ENCODE data around the gene PDE7B. TPM values are rescaled to one million over a fixed set of nuclear protein-coding genes. Genes with fewer than 3 reads are reported as not detected.

The PDE7B gene
- total RNA-seq, 1 experiment from 2014 or later: 0.03 TPM

GRCh38 chr6:136025736-136026135 is 174.2 kb downstream of the PDE7B start:
- H3K27ac ChIP-seq (ENCODE audit: low read length): no peak overlapping the region
- ATAC-seq (no peak), DNase-seq (ENCODE audit: low read depth, low spot score) (no peak)
- H3K36me3 ChIP-seq (ENCODE audit: control insufficient read depth, insufficient read depth, low read length): no peaks in the 10 kb centered on the region
- TF ChIP-seq TCF7L2 (IDR thresholded peaks at IDR 0.05; ENCODE audit: low read depth, low read length) (no peak), SIN3A (IDR thresholded peaks at IDR 0.05; ENCODE audit: borderline replicate concordance, insufficient read depth, low read depth, low read length) (no peak), POLR2AphosphoS5 (IDR thresholded peaks at IDR 0.05; ENCODE audit: low read depth, low read length) (no peak)
- TF ChIP-seq, protein P1, sequence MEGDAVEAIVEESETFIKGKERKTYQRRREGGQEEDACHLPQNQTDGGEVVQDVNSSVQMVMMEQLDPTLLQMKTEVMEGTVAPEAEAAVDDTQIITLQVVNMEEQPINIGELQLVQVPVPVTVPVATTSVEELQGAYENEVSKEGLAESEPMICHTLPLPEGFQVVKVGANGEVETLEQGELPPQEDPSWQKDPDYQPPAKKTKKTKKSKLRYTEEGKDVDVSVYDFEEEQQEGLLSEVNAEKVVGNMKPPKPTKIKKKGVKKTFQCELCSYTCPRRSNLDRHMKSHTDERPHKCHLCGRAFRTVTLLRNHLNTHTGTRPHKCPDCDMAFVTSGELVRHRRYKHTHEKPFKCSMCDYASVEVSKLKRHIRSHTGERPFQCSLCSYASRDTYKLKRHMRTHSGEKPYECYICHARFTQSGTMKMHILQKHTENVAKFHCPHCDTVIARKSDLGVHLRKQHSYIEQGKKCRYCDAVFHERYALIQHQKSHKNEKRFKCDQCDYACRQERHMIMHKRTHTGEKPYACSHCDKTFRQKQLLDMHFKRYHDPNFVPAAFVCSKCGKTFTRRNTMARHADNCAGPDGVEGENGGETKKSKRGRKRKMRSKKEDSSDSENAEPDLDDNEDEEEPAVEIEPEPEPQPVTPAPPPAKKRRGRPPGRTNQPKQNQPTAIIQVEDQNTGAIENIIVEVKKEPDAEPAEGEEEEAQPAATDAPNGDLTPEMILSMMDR (IDR thresholded peaks at IDR 0.05): no peak
- TF ChIP-seq, protein P2, sequence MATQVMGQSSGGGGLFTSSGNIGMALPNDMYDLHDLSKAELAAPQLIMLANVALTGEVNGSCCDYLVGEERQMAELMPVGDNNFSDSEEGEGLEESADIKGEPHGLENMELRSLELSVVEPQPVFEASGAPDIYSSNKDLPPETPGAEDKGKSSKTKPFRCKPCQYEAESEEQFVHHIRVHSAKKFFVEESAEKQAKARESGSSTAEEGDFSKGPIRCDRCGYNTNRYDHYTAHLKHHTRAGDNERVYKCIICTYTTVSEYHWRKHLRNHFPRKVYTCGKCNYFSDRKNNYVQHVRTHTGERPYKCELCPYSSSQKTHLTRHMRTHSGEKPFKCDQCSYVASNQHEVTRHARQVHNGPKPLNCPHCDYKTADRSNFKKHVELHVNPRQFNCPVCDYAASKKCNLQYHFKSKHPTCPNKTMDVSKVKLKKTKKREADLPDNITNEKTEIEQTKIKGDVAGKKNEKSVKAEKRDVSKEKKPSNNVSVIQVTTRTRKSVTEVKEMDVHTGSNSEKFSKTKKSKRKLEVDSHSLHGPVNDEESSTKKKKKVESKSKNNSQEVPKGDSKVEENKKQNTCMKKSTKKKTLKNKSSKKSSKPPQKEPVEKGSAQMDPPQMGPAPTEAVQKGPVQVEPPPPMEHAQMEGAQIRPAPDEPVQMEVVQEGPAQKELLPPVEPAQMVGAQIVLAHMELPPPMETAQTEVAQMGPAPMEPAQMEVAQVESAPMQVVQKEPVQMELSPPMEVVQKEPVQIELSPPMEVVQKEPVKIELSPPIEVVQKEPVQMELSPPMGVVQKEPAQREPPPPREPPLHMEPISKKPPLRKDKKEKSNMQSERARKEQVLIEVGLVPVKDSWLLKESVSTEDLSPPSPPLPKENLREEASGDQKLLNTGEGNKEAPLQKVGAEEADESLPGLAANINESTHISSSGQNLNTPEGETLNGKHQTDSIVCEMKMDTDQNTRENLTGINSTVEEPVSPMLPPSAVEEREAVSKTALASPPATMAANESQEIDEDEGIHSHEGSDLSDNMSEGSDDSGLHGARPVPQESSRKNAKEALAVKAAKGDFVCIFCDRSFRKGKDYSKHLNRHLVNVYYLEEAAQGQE (IDR thresholded peaks at IDR 0.05; ENCODE audit: insufficient read depth in 1 of 2, low read depth in 2 of 2, low read length in 1 of 2): no peak
- ChIA-PET CTCF (no interaction called here), POLR2A (no interaction called here)
- intact Hi-C loops (cut with micrococcal nuclease; ENCODE audit: unreplicated experiment): no loop called here
- BruUV-seq (replicated peaks): no TSS peak
- H3K27me3 ChIP-seq (ENCODE audit: control insufficient read depth, insufficient read depth, low read length): no peaks in the 10 kb centered on the region
- no peak overlapping the region for H3K4me3 ChIP-seq (ENCODE audit: low read depth in 2 of 2, low read length in 2 of 2)
- no peaks in the 10 kb centered on the region for H3K9me3 ChIP-seq (ENCODE audit: control insufficient read depth, insufficient read depth, low read depth, low read length)
- no peaks in the 10 kb centered on the region for H3K4me1 ChIP-seq (ENCODE audit: control insufficient read depth, insufficient read depth, low read length)
- in situ Hi-C loops (cut with HindIII; ENCODE audit: low pct_unique_long_range_greater_than_20kb, low sequenced_read_pairs): no loop called here

GRCh38 chr6:136030131-136030530 is 178.6 kb downstream of the PDE7B start:
- H3K36me3 ChIP-seq (ENCODE audit: control insufficient read depth, insufficient read depth, low read length): no peaks in the 10 kb centered on the region
- H3K9me3 ChIP-seq (ENCODE audit: control insufficient read depth, insufficient read depth, low read depth, low read length): no peaks in the 10 kb centered on the region
- no peak for ATAC-seq
- ChIA-PET CTCF (no interaction called here), POLR2A (no interaction called here)
- BruUV-seq (replicated peaks): no TSS peak
- DNase-seq (ENCODE audit: low read depth, low spot score): no peak
- TF ChIP-seq, protein P1 (IDR thresholded peaks at IDR 0.05): no peak
- no peak for TF ChIP-seq SIN3A (IDR thresholded peaks at IDR 0.05; ENCODE audit: borderline replicate concordance, insufficient read depth, low read depth, low read length)
- intact Hi-C loops (cut with micrococcal nuclease; ENCODE audit: unreplicated experiment) (loop anchor here (10.0 kb wide), 1 partner anchor 195 kb away; no protein-coding TSS in a partner anchor), in situ Hi-C loops (cut with HindIII; ENCODE audit: low pct_unique_long_range_greater_than_20kb, low sequenced_read_pairs) (no loop called here)
- no peak overlapping the region for H3K27ac ChIP-seq (ENCODE audit: low read length)
- H3K4me1 ChIP-seq (ENCODE audit: control insufficient read depth, insufficient read depth, low read length): no peaks in the 10 kb centered on the region
- H3K4me3 ChIP-seq (ENCODE audit: low read depth in 2 of 2, low read length in 2 of 2): no peak overlapping the region
- H3K27me3 ChIP-seq (ENCODE audit: control insufficient read depth, insufficient read depth, low read length): no peaks in the 10 kb centered on the region

All from Panc1 (cell line).